GM19035 (cell line): ENCODE data around the gene ZNF407.
A peak's percentile ranks its signal among the peaks of the same experiment; 100 is the strongest.

ENCODE experiments used
- ATAC-seq: cut with Tn5 transposase; IDR thresholded peaks from one replicate; pipeline ENCODE4 v1.9.1; 2021; ENCODE audit not compliant: unreplicated experiment

The ZNF407 gene

GRCh38 chr18:74665905-74666304, 68.2 kb downstream of the ZNF407 start:
- ATAC-seq, result no peak

GRCh38 chr18:74669136-74669798, 71.6 kb downstream of the ZNF407 start:
- ATAC-seq, result no peak

GRCh38 chr18:74672371-74672770, 74.7 kb downstream of the ZNF407 start:
- no peak for ATAC-seq

- no peak for ATAC-seq
These were observed 76.8 kb downstream of the ZNF407 start for GRCh38 chr18:74674487-74674886.

GRCh38 chr18:74679006-74679678, 81.5 kb downstream of the ZNF407 start:
- peak; percentile 73 for ATAC-seq

- no peak for ATAC-seq
These were observed 82.0 kb downstream of the ZNF407 start for GRCh38 chr18:74679679-74680076.

- ATAC-seq, result no peak
These were observed 84.7 kb downstream of the ZNF407 start for GRCh38 chr18:74682141-74682990.

- no peak for ATAC-seq
These were observed 85.3 kb downstream of the ZNF407 start for GRCh38 chr18:74682991-74683297.

- no peak for ATAC-seq
These were observed 85.9 kb downstream of the ZNF407 start for GRCh38 chr18:74683573-74683972.

- no peak for ATAC-seq
These were observed 91.6 kb downstream of the ZNF407 start for GRCh38 chr18:74689251-74689650.

GRCh38 chr18:74692367-74693013, 94.8 kb downstream of the ZNF407 start:
- ATAC-seq, result no peak

GRCh38 chr18:74694436-74694835, 96.8 kb downstream of the ZNF407 start:
- no peak for ATAC-seq

- ATAC-seq, result no peak
These were observed 97.5 kb downstream of the ZNF407 start for GRCh38 chr18:74695170-74695569.

- ATAC-seq, result no peak
These were observed 101.2 kb downstream of the ZNF407 start for GRCh38 chr18:74698881-74699280.

- no peak for ATAC-seq
These were observed 101.8 kb downstream of the ZNF407 start for GRCh38 chr18:74699455-74699854.

- no peak for ATAC-seq
These were observed 105.3 kb downstream of the ZNF407 start for GRCh38 chr18:74702950-74703349.

- ATAC-seq, result no peak
These were observed 110.5 kb downstream of the ZNF407 start for GRCh38 chr18:74708169-74708568.

GRCh38 chr18:74709452-74709851, 111.8 kb downstream of the ZNF407 start:
- no peak for ATAC-seq

GRCh38 chr18:74714120-74714519, 116.5 kb downstream of the ZNF407 start:
- no peak for ATAC-seq

GRCh38 chr18:74714791-74715190, 117.1 kb downstream of the ZNF407 start:
- ATAC-seq, result no peak

GRCh38 chr18:74715306-74715705, 117.6 kb downstream of the ZNF407 start:
- no peak for ATAC-seq
